GM12872 (cell line): ENCODE data around the gene CLTA.

Experiments
- CTCF ChIP-seq: IDR thresholded peaks from 3 replicates; pipeline ENCODE4 v1.5.1; 2011; ENCODE audit warnings: low read depth, mild to moderate bottlenecking, low read length, moderate library complexity; ENCODE audit not compliant: insufficient read depth

CLTA gene

GRCh38 chr9:36258208-36258995 is 67.7 kb downstream of the CLTA start, which contains the start of gene GNE:
Gene GNE (minus strand): TSS chr9:36258448. CDS start chr9:36249355, 9,093 bp downstream.
- TF ChIP-seq CTCF = no peak

- TF ChIP-seq CTCF = no peak
Observed at GRCh38 chr9:36258996-36259533, 68.3 kb downstream of the CLTA start.
